A549 (cell line): ENCODE measurements around the gene MIA3. TPM values are rescaled to one million over a fixed set of nuclear protein-coding genes. Genes with fewer than 3 reads are reported as not detected.

Experiments
- ATAC-seq, 2 experiments: fragments of 200-7000 bp in 1 of 2; fragments of >200 bp in 1 of 2; cut with Nextera tagmentation in 1 of 2; cut with Tn5 transposase in 1 of 2; 3 replicates each; pipeline versions ENCODE4 v1.8.0 to v1.9.1; 2018 to 2020; ENCODE audit warnings: mild to moderate bottlenecking in 1 of 2, moderate library complexity in 1 of 2
- CTCF ChIA-PET: fragments of 300-600 bp; sonication (Branson Sonifier 250); formaldehyde crosslinking; extraction: SDS; loops from one replicate; lab custom pipeline; 2021; ENCODE audit warnings: antibody characterized with exemption, inconsistent platforms; lab: Yijun Ruan, JAX
- POLR2A ChIA-PET: fragments of 350-600 bp; formaldehyde crosslinking; extraction: SDS; loops from one replicate; lab custom pipeline; 2021; ENCODE audit warnings: antibody characterized with exemption, inconsistent platforms; lab: Yijun Ruan, JAX
- DNase-seq, 2 experiments: peaks; one replicate each; pipeline versions ENCODE4 v3.0.0 to v3.0.0-alpha.2; 2011 to 2016; ENCODE audit warnings: low read depth in 1 of 2, low spot score in 1 of 2
- FAIRE-seq: peaks from 2 replicates; lab custom pipeline; 2011; peaks lifted over from hg19 to GRCh38; lab: Jason Lieb, UNC
- H3K27ac ChIP-seq, 2 experiments: fragments of >200 bp; sonication (Bioruptor Twin); formaldehyde crosslinking; 3 replicates each; pipeline ENCODE4 v1.5.1; 2016 to 2017
- H3K4me1 ChIP-seq: fragments of >200 bp; sonication (Bioruptor Twin); formaldehyde crosslinking; 3 replicates; pipeline ENCODE4 v1.6.1; 2016
- H3K4me2 ChIP-seq: fragments of >200 bp; sonication (Bioruptor Twin); formaldehyde crosslinking; 3 replicates; pipeline ENCODE4 v1.6.1; 2016
- H3K4me3 ChIP-seq: fragments of >200 bp; sonication (Bioruptor Twin); formaldehyde crosslinking; 3 replicates; pipeline ENCODE4 v1.5.1; 2016
- H3K9me3 ChIP-seq: fragments of >200 bp; sonication (Bioruptor Twin); formaldehyde crosslinking; 3 replicates; pipeline ENCODE4 v1.6.1; 2016
- BHLHE40 ChIP-seq: IDR thresholded peaks from 2 replicates; pipeline ENCODE4 v1.6.1; 2012; ENCODE audit warnings: low read depth, low read length, inconsistent platforms
- CEBPB ChIP-seq, 2 experiments: fragments of >200 bp in 1 of 2; sonication (Bioruptor Twin) in 1 of 2; formaldehyde crosslinking in 1 of 2; IDR thresholded peaks; 2 replicates each; pipeline ENCODE4 v1.6.1; 2012 to 2016
- CHD2 ChIP-seq: fragments of 150-350 bp; IDR thresholded peaks from 2 replicates; pipeline ENCODE4 v1.6.1; 2014; ENCODE audit warnings: low read length; ENCODE audit not compliant: partially characterized antibody
- EHMT2 ChIP-seq: fragments of 200-600 bp; sonication (generic); IDR thresholded peaks from 2 replicates; pipeline ENCODE4 v1.6.1; 2016; ENCODE audit warnings: antibody characterized with exemption, low read depth, mild to moderate bottlenecking, moderate library complexity
- EP300 ChIP-seq, 2 experiments: fragments of >200 bp; sonication (Bioruptor Twin); formaldehyde crosslinking; IDR thresholded peaks; 2 replicates in 1 of 2; 3 replicates in 1 of 2; pipeline ENCODE4 v1.6.1; 2016 to 2017
- FOSL2 ChIP-seq, 2 experiments: fragments of 450-650 bp in 1 of 2; fragments of >200 bp in 1 of 2; sonication (Bioruptor Twin) in 1 of 2; formaldehyde crosslinking; IDR thresholded peaks; 2 replicates each; pipeline versions ENCODE4 v1.5.0 to v1.6.1; 2016 to 2020; ENCODE audit warnings: mild to moderate bottlenecking in 1 of 2, moderate library complexity in 1 of 2
- FOXS1 ChIP-seq: fragments of 250-450 bp; sonication (Bioruptor Pico); IDR thresholded peaks from 2 replicates; pipeline ENCODE4 v1.5.0; 2020; ENCODE audit warnings: mild to moderate bottlenecking, moderate library complexity
- GATA3 ChIP-seq: IDR thresholded peaks from 2 replicates; pipeline ENCODE4 v1.6.1; 2012; ENCODE audit warnings: borderline replicate concordance
- HES2 ChIP-seq: fragments of >200 bp; sonication (Bioruptor Twin); formaldehyde crosslinking; IDR thresholded peaks from 2 replicates; pipeline ENCODE4 v1.6.1; 2016
- HMGXB4 ChIP-seq: fragments of 250-450 bp; sonication (Bioruptor Pico); IDR thresholded peaks from 2 replicates; pipeline ENCODE4 v1.5.0; 2021; ENCODE audit warnings: mild to moderate bottlenecking, moderate library complexity, borderline replicate concordance
- HOXA7 ChIP-seq: fragments of 250-450 bp; sonication (Bioruptor Pico); IDR thresholded peaks from 2 replicates; pipeline ENCODE4 v1.5.0; 2020; ENCODE audit warnings: mild to moderate bottlenecking, moderate library complexity
- HOXB5 ChIP-seq: fragments of 250-450 bp; sonication (Bioruptor Pico); IDR thresholded peaks from 2 replicates; pipeline ENCODE4 v1.5.0; 2020; ENCODE audit warnings: mild to moderate bottlenecking, moderate library complexity
- JUNB ChIP-seq: fragments of >200 bp; sonication (Bioruptor Twin); formaldehyde crosslinking; IDR thresholded peaks from 2 replicates; pipeline ENCODE4 v1.6.1; 2016
- KDM5A ChIP-seq: fragments of 200-600 bp; sonication (generic); IDR thresholded peaks from 2 replicates; pipeline ENCODE4 v1.6.1; 2016; ENCODE audit warnings: antibody characterized with exemption, mild to moderate bottlenecking
- MAFK ChIP-seq: fragments of 450-650 bp; IDR thresholded peaks from 2 replicates; pipeline ENCODE4 v1.6.1; 2014; ENCODE audit not compliant: partially characterized antibody
- MAX ChIP-seq: IDR thresholded peaks from 2 replicates; pipeline ENCODE4 v1.6.1; 2012
- NR3C1 ChIP-seq: fragments of >200 bp; sonication (Bioruptor Twin); formaldehyde crosslinking; IDR thresholded peaks from 3 replicates; pipeline ENCODE4 v1.6.1; 2017
- PBX3 ChIP-seq: IDR thresholded peaks from 2 replicates; pipeline ENCODE4 v1.6.1; 2012
- PHF8 ChIP-seq: fragments of 200-600 bp; sonication (generic); IDR thresholded peaks from 2 replicates; pipeline ENCODE4 v1.6.1; 2016; ENCODE audit warnings: low read depth, mild to moderate bottlenecking, antibody characterized with exemption, moderate library complexity, borderline replicate concordance
- POLR2AphosphoS2 ChIP-seq: conservative IDR thresholded peaks from 2 replicates; pipeline ENCODE4 v1.6.1; 2012; ENCODE audit warnings: low read length, improper control_type of control experiment, inconsistent platforms
- RAD21 ChIP-seq, 2 experiments: fragments of >200 bp in 1 of 2; sonication (Bioruptor Twin) in 1 of 2; formaldehyde crosslinking in 1 of 2; IDR thresholded peaks in 1 of 2; conservative IDR thresholded peaks in 1 of 2; 2 replicates in 1 of 2; 3 replicates in 1 of 2; pipeline ENCODE4 v1.6.1; 2012 to 2018; ENCODE audit warnings: inconsistent platforms in 1 of 2
- RARB ChIP-seq: fragments of 250-450 bp; sonication (Bioruptor Pico); IDR thresholded peaks from 2 replicates; pipeline ENCODE4 v1.8.0; 2021; ENCODE audit warnings: mild to moderate bottlenecking, moderate library complexity
- RFX5 ChIP-seq: fragments of 450-650 bp; IDR thresholded peaks from 2 replicates; pipeline ENCODE4 v1.7.1; 2014; ENCODE audit warnings: antibody characterized with exemption, mild to moderate bottlenecking, moderate library complexity
- RNF2 ChIP-seq: fragments of 200-600 bp; sonication (generic); IDR thresholded peaks from 2 replicates; pipeline ENCODE4 v1.6.1; 2016; ENCODE audit warnings: low read depth, mild to moderate bottlenecking, antibody characterized with exemption, moderate library complexity, borderline replicate concordance
- SMC3 ChIP-seq: fragments of >200 bp; sonication (Bioruptor Twin); formaldehyde crosslinking; IDR thresholded peaks from 3 replicates; pipeline ENCODE4 v1.6.1; 2018; ENCODE audit warnings: inconsistent platforms
- TFCP2L1 ChIP-seq: fragments of 250-450 bp; sonication (Bioruptor Pico); IDR thresholded peaks from 2 replicates; pipeline ENCODE4 v1.5.0; 2021; ENCODE audit warnings: mild to moderate bottlenecking
- TP53 ChIP-seq: fragments of 250-450 bp; sonication (Bioruptor Pico); IDR thresholded peaks from 2 replicates; pipeline ENCODE4 v1.5.0; 2021; ENCODE audit warnings: mild to moderate bottlenecking, moderate library complexity
- ZC3H11A ChIP-seq: fragments of 450-650 bp; IDR thresholded peaks from 2 replicates; pipeline ENCODE4 v1.6.1; 2014; ENCODE audit warnings: antibody characterized with exemption, mild to moderate bottlenecking
- ZNF302 ChIP-seq: fragments of 250-450 bp; sonication (Bioruptor Pico); IDR thresholded peaks from 2 replicates; pipeline ENCODE4 v1.9.0; 2021; ENCODE audit warnings: inconsistent platforms, mild to moderate bottlenecking, moderate library complexity
- ZSCAN20 ChIP-seq: fragments of 250-450 bp; sonication (Bioruptor Pico); IDR thresholded peaks from 2 replicates; pipeline ENCODE4 v1.8.0; 2022; ENCODE audit warnings: mild to moderate bottlenecking, moderate library complexity
- WGBS: methylation state at CpG from one replicate; pipeline ENCODE4 v1.1.6; 2017; ENCODE audit errors: missing lambda C conversion rate; 5-methylcytosine and 5-hydroxymethylcytosine counted together
- polyA plus RNA-seq, 4 experiments: library from polyadenylated mRNA; depleted of rRNA in 3 of 4; stranded (reverse); fragments of >200 nt; fragmentation: RNase III in 1 of 4; extraction: RNeasy Plus Mini Kit Qiagen cat#74134 plus additional on column Dnase treatment in 1 of 4; gene quantifications; 2 replicates in 3 of 4; 3 replicates in 1 of 4; pipeline ENCODE4 v1.2.3, GENCODE V29; 2011 to 2017

The MIA3 gene
- polyA plus RNA-seq, 2 of the 4 experiments (the other 2 are of a cell fraction), result 17.2 to 39.2 TPM

- TF ChIP-seq HMGXB4 (CRISPR knock-in tag) (no peak), RAD21 (conservative IDR thresholded peaks at IDR 0.05 in 1 of 2, IDR thresholded peaks at IDR 0.05 in 1 of 2) (no peak), EP300 (IDR thresholded peaks at IDR 0.05) (no peak), CHD2 (no peak), RFX5 (no peak), GATA3 (no peak), JUNB (no peak), ZNF302 (no peak)
These were observed 24.6 kb downstream of the MIA3 start (continued) for GRCh38 chr1:222642468-222642867.

- WGBS, result 2% methylated on average over 10 of the region's 10 CpGs
- peak; percentile 65 to 82; a peak in 5 of 6 replicates for ATAC-seq
- TF ChIP-seq MAFK, result no peak
- peak; percentile 15; the same call in 1 of the 2 replicates for TF ChIP-seq TFCP2L1 (CRISPR knock-in tag)
- 0 out of 2 replicates have a peak, but pooled peaks have one; percentile 39 for TF ChIP-seq RARB
- H3K4me2 ChIP-seq, result peak overlapping the region; percentile 87
- H3K27ac ChIP-seq, result peak overlapping the region; percentile 98
- ChIA-PET CTCF (interaction anchor here (0.7 to 3.6 kb wide), 4 partner anchors 9 to 516 kb away, joined by 3 to 18 read pairs (median 6); no protein-coding TSS in a partner anchor), POLR2A (interaction anchor here (0.6 to 2.0 kb wide), 6 partner anchors 9 to 178 kb away, joined by 4 to 25 read pairs (median 8); partner anchors contain the start of genes AIDA, BROX and TAF1A)
- H3K9me3 ChIP-seq, result no peaks in the 10 kb centered on the region
- peaks cover 18% of the 10 kb centered on the region for H3K4me1 ChIP-seq
- H3K4me3 ChIP-seq, result peak overlapping the region; percentile 88
- FAIRE-seq, result no peak
- peak; percentile 13 to 79 for DNase-seq
These were observed 25.7 kb downstream of the MIA3 start for GRCh38 chr1:222643606-222643937.

GRCh38 chr1:222643938-222644635, 26.2 kb downstream of the MIA3 start:
- H3K4me1 ChIP-seq, result peaks cover 18% of the 10 kb centered on the region
- ATAC-seq, result peak; percentile 97 to 98
- peak; percentile 80 to 99 for DNase-seq
- peak; percentile 99 for FAIRE-seq
- CTCF ChIA-PET, result interaction anchor here (0.7 to 3.6 kb wide), 5 partner anchors 10 to 516 kb away, joined by 3 to 18 read pairs (median 5); no protein-coding TSS in a partner anchor
- no peaks in the 10 kb centered on the region for H3K9me3 ChIP-seq
- peak overlapping the region; percentile 87 for H3K4me2 ChIP-seq
- 1% methylated on average over 38 of the region's 42 CpGs for WGBS
- H3K27ac ChIP-seq, result peak overlapping the region; percentile 98
- POLR2A ChIA-PET, result interaction anchor here (0.9 to 2.0 kb wide), 6 partner anchors 9 to 179 kb away, joined by 4 to 25 read pairs (median 8); partner anchors contain the start of genes AIDA, BROX and TAF1A
- peak overlapping the region; percentile 88 for H3K4me3 ChIP-seq
- TF ChIP-seq RNF2, result no peak
- no peak for TF ChIP-seq NR3C1
- TF ChIP-seq MAX, result peak; percentile 77
- no peak for TF ChIP-seq HES2
- no peak for TF ChIP-seq ZC3H11A
- TF ChIP-seq TFCP2L1 (CRISPR knock-in tag), result no peak
- TF ChIP-seq BHLHE40, result peak; percentile 70
- TF ChIP-seq SMC3, result no peak
- TF ChIP-seq FOXS1 (CRISPR knock-in tag), result no peak
- 0 out of 2 replicates have a peak, but pooled peaks have one; percentile 51 for TF ChIP-seq POLR2AphosphoS2
- peak; percentile 60 for TF ChIP-seq PBX3
- TF ChIP-seq TP53, result no peak
- TF ChIP-seq CEBPB (IDR thresholded peaks at IDR 0.05), result no peak
- TF ChIP-seq FOSL2 (IDR thresholded peaks at IDR 0.05), result no peak
- peak; percentile 30; the same call in 1 of the 2 replicates for TF ChIP-seq FOSL2 (CRISPR knock-in tag; IDR thresholded peaks at IDR 0.05)
- TF ChIP-seq RARB, result no peak
- TF ChIP-seq KDM5A, result peak; percentile 72
- TF ChIP-seq HOXB5, result no peak
- peak; percentile 87; the same call in 1 of the 2 replicates for TF ChIP-seq PHF8
- no peak for TF ChIP-seq HMGXB4 (CRISPR knock-in tag)
- TF ChIP-seq HOXA7 (CRISPR knock-in tag), result no peak
- peak; percentile 26 for TF ChIP-seq CHD2
- no peak for TF ChIP-seq ZSCAN20 (CRISPR knock-in tag)
- no peak for TF ChIP-seq EHMT2
- TF ChIP-seq EP300 (IDR thresholded peaks at IDR 0.05), result no peak
